ENCODE measurements around the gene CD109. TPM values are rescaled to one million over a fixed set of nuclear protein-coding genes. Genes with fewer than 3 reads are reported as not detected.

Gene CD109
- total and polyA plus RNA-seq, 7 experiments from 2014 or later: 0.20 to 12.3 (median 0.64) TPM

GRCh38 chr6:73811706-73812105 is 115.7 kb downstream of the CD109 start:
- Mint-ChIP-seq H3K27me3 (peaks cover 0 to under 1% (median 0%) of the 10 kb centered on the region in 5 donors), H3K27ac (no peak overlapping the region), H3K9me3 (no peaks in the 10 kb centered on the region), H3K4me3 (no peak overlapping the region), H3K4me1 (no peaks in the 10 kb centered on the region), H3K36me3 (peaks cover 0 to 12% (median 0%) of the 10 kb centered on the region in 5 donors)
- ChIA-PET POLR2A (no interaction called here), CTCF (no interaction called here)
- H3K27ac ChIP-seq (ENCODE audit: low read depth, low read length): no peak overlapping the region
- no peak for DNase-seq
- no peak for ATAC-seq
- H3K36me3 ChIP-seq (ENCODE audit: control insufficient read depth in 2 of 3, insufficient read depth in 3 of 3, low read length in 3 of 3): no peaks in the 10 kb centered on the region
- no peak overlapping the region for H3K4me3 ChIP-seq (ENCODE audit: low read length)
- H3K4me1 ChIP-seq (ENCODE audit: control insufficient read depth in 2 of 2, insufficient read depth in 2 of 2, low read length in 2 of 2): no peaks in the 10 kb centered on the region
- no peaks in the 10 kb centered on the region for H3K27me3 ChIP-seq (ENCODE audit: control insufficient read depth in 2 of 2, insufficient read depth in 2 of 2, low read length in 2 of 2)
- intact Hi-C loops (cut with micrococcal nuclease): no loop called here
- no peaks in the 10 kb centered on the region for H3K9me3 ChIP-seq (ENCODE audit: control insufficient read depth in 2 of 3, low read length in 3 of 3)

DNA sequence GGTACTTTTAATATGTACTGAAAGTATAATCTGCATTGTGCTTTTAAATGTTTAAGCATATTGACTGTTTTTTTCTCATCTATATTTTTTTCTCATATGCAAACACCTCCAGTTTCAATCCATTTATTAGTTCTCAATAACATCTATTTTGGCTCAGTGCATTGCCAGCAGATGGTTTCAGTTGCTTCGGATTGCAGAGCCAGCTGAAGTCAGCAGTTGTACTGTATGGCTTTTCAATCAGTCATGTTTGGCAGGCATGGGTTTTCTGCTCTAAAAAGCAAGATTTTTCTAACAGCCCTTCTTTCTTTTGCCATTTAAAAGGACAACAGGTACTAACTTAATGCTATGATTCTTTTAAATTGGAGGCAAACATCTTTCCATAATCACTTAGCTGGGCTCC is 121.2 kb downstream of the CD109 start:
- no peak overlapping the region for H3K4me3 ChIP-seq (ENCODE audit: low read length)
- H3K27ac Mint-ChIP-seq: no peak overlapping the region
- no peaks in the 10 kb centered on the region for H3K36me3 ChIP-seq (ENCODE audit: control insufficient read depth in 2 of 3, insufficient read depth in 3 of 3, low read length in 3 of 3)
- no peak for ATAC-seq
- peaks cover 0 to 10% (median 1%) of the 10 kb centered on the region in 11 donors for H3K9me3 Mint-ChIP-seq
- ChIA-PET CTCF (no interaction called here), POLR2A (no interaction called here)
- no peaks in the 10 kb centered on the region for H3K9me3 ChIP-seq (ENCODE audit: control insufficient read depth in 2 of 3, low read length in 3 of 3)
- H3K4me3 Mint-ChIP-seq: no peak overlapping the region
- H3K27me3 Mint-ChIP-seq: no peaks in the 10 kb centered on the region
- no peak overlapping the region for H3K27ac ChIP-seq (ENCODE audit: low read depth, low read length)
- H3K4me1 Mint-ChIP-seq: no peaks in the 10 kb centered on the region
- DNase-seq: no peak
- intact Hi-C loops (cut with micrococcal nuclease): no loop called here
- H3K4me1 ChIP-seq (ENCODE audit: control insufficient read depth in 2 of 2, insufficient read depth in 2 of 2, low read length in 2 of 2): no peaks in the 10 kb centered on the region
- no peaks in the 10 kb centered on the region for H3K27me3 ChIP-seq (ENCODE audit: control insufficient read depth in 2 of 2, insufficient read depth in 2 of 2, low read length in 2 of 2)
- H3K36me3 Mint-ChIP-seq: peaks cover 0 to 31% (median 4%) of the 10 kb centered on the region in 5 donors

DNA sequence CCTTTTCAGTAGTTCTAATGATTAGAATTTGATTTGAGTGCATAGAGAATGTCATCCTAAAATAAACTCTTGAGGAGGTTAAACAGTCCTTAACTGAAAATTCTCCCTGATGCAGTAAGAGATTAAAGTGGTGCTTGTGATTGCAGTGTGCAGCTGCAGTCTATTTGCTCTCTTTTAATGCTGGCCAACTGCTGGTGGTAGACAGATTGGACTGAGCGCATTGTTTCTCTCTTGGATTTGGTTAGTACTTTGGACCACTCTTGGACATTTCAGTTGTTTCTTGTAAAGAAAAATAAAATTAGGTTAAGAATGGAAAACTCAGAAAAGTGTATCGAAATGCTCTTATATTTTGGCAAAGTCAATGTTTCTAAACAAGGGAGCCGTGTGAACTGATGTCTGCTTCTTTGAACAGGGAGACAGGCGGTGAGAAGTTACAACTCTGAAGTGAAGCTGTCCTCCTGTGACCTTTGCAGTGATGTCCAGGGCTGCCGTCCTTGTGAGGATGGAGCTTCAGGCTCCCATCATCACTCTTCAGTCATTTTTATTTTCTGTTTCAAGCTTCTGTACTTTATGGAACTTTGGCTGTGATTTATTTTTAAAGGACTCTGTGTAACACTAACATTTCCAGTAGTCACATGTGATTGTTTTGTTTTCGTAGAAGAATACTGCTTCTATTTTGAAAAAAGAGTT is 127.2 kb downstream of the CD109 start:
- ChIA-PET POLR2A (no interaction called here), CTCF (no interaction called here)
- Mint-ChIP-seq H3K9me3 (peaks cover 0 to 10% (median 1%) of the 10 kb centered on the region in 11 donors), H3K27me3 (no peaks in the 10 kb centered on the region), H3K27ac (no peak overlapping the region), H3K4me3 (no peak overlapping the region), H3K36me3 (peaks cover 0 to 24% (median 4%) of the 10 kb centered on the region in 5 donors), H3K4me1 (no peaks in the 10 kb centered on the region)
- no peaks in the 10 kb centered on the region for H3K27me3 ChIP-seq (ENCODE audit: control insufficient read depth in 2 of 2, insufficient read depth in 2 of 2, low read length in 2 of 2)
- H3K4me3 ChIP-seq (ENCODE audit: low read length): no peak overlapping the region
- DNase-seq (no peak), ATAC-seq (no peak)
- H3K9me3 ChIP-seq (ENCODE audit: control insufficient read depth in 2 of 3, low read length in 3 of 3): no peaks in the 10 kb centered on the region
- no peaks in the 10 kb centered on the region for H3K4me1 ChIP-seq (ENCODE audit: control insufficient read depth in 2 of 2, insufficient read depth in 2 of 2, low read length in 2 of 2)
- H3K36me3 ChIP-seq (ENCODE audit: control insufficient read depth in 2 of 3, insufficient read depth in 3 of 3, low read length in 3 of 3): no peaks in the 10 kb centered on the region
- intact Hi-C loops (cut with micrococcal nuclease): no loop called here
- H3K27ac ChIP-seq (ENCODE audit: low read depth, low read length): no peak overlapping the region

- CTCF ChIA-PET: no interaction called here
- H3K9me3 Mint-ChIP-seq: peaks cover 0 to 10% (median 1%) of the 10 kb centered on the region in 11 donors
These were observed 127.8 kb downstream of the CD109 start for GRCh38 chr6:73823832-73824231.

GRCh38 chr6:73826571-73826970 is 130.6 kb downstream of the CD109 start:
- Mint-ChIP-seq H3K27ac (no peak overlapping the region), H3K4me1 (no peaks in the 10 kb centered on the region), H3K36me3 (peaks cover 0 to 3% (median 0%) of the 10 kb centered on the region in 5 donors), H3K27me3 (no peaks in the 10 kb centered on the region), H3K9me3 (peaks cover 0 to 1% (median 0%) of the 10 kb centered on the region in 11 donors), H3K4me3 (no peak overlapping the region)
- no peak overlapping the region for H3K27ac ChIP-seq (ENCODE audit: low read depth, low read length)
- no peaks in the 10 kb centered on the region for H3K9me3 ChIP-seq (ENCODE audit: control insufficient read depth in 2 of 3, low read length in 3 of 3)
- ATAC-seq (no peak), DNase-seq (no peak)
- CTCF ChIA-PET: no interaction called here
- no peak overlapping the region for H3K4me3 ChIP-seq (ENCODE audit: low read length)
- POLR2A ChIA-PET: no interaction called here
- H3K4me1 ChIP-seq (ENCODE audit: control insufficient read depth in 2 of 2, insufficient read depth in 2 of 2, low read length in 2 of 2): no peaks in the 10 kb centered on the region
- no peaks in the 10 kb centered on the region for H3K27me3 ChIP-seq (ENCODE audit: control insufficient read depth in 2 of 2, insufficient read depth in 2 of 2, low read length in 2 of 2)
- intact Hi-C loops (cut with micrococcal nuclease): no loop called here
- no peaks in the 10 kb centered on the region for H3K36me3 ChIP-seq (ENCODE audit: control insufficient read depth in 2 of 3, insufficient read depth in 3 of 3, low read length in 3 of 3)

More at GRCh38 chr6:73823832-73824231, 127.8 kb downstream of the CD109 start:
- Histone ChIP-seq H3K9me3 (ENCODE audit: control insufficient read depth in 2 of 3, low read length in 3 of 3) (no peaks in the 10 kb centered on the region), H3K4me1 (ENCODE audit: control insufficient read depth in 2 of 2, insufficient read depth in 2 of 2, low read length in 2 of 2) (no peaks in the 10 kb centered on the region), H3K27me3 (ENCODE audit: control insufficient read depth in 2 of 2, insufficient read depth in 2 of 2, low read length in 2 of 2) (no peaks in the 10 kb centered on the region), H3K36me3 (ENCODE audit: control insufficient read depth in 2 of 3, insufficient read depth in 3 of 3, low read length in 3 of 3) (no peaks in the 10 kb centered on the region), H3K27ac (ENCODE audit: low read depth, low read length) (no peak overlapping the region), H3K4me3 (ENCODE audit: low read length) (no peak overlapping the region)
- intact Hi-C loops (cut with micrococcal nuclease): no loop called here
- H3K4me3 Mint-ChIP-seq: no peak overlapping the region
- no peak for ATAC-seq
- H3K4me1 Mint-ChIP-seq: no peaks in the 10 kb centered on the region
- no peaks in the 10 kb centered on the region for H3K27me3 Mint-ChIP-seq
- H3K36me3 Mint-ChIP-seq: peaks cover 0 to 24% (median 4%) of the 10 kb centered on the region in 5 donors
- POLR2A ChIA-PET: no interaction called here
- DNase-seq: no peak
- H3K27ac Mint-ChIP-seq: no peak overlapping the region

GRCh38 chr6:73830119-73830518 is 134.1 kb downstream of the CD109 start:
- Histone ChIP-seq H3K36me3 (ENCODE audit: control insufficient read depth in 2 of 3, insufficient read depth in 3 of 3, low read length in 3 of 3) (no peaks in the 10 kb centered on the region), H3K27ac (ENCODE audit: low read depth, low read length) (no peak overlapping the region), H3K27me3 (ENCODE audit: control insufficient read depth in 2 of 2, insufficient read depth in 2 of 2, low read length in 2 of 2) (no peaks in the 10 kb centered on the region), H3K4me1 (ENCODE audit: control insufficient read depth in 2 of 2, insufficient read depth in 2 of 2, low read length in 2 of 2) (no peaks in the 10 kb centered on the region), H3K4me3 (ENCODE audit: low read length) (no peak overlapping the region), H3K9me3 (ENCODE audit: control insufficient read depth in 2 of 3, low read length in 3 of 3) (no peaks in the 10 kb centered on the region)
- Mint-ChIP-seq H3K4me3 (no peak overlapping the region), H3K9me3 (peaks cover 0 to 4% (median 0%) of the 10 kb centered on the region in 11 donors), H3K36me3 (peaks cover 0 to 2% (median 0%) of the 10 kb centered on the region in 5 donors), H3K27me3 (no peaks in the 10 kb centered on the region), H3K27ac (no peak overlapping the region), H3K4me1 (no peaks in the 10 kb centered on the region)
- ChIA-PET CTCF (no interaction called here), POLR2A (no interaction called here)
- DNase-seq (no peak), ATAC-seq (no peak)
- intact Hi-C loops (cut with micrococcal nuclease): no loop called here

- ATAC-seq (no peak), DNase-seq (no peak)
- ChIA-PET CTCF (no interaction called here), POLR2A (no interaction called here)
- Histone ChIP-seq H3K4me3 (ENCODE audit: low read length) (no peak overlapping the region), H3K27me3 (ENCODE audit: control insufficient read depth in 2 of 2, insufficient read depth in 2 of 2, low read length in 2 of 2) (no peaks in the 10 kb centered on the region), H3K27ac (ENCODE audit: low read depth, low read length) (no peak overlapping the region), H3K36me3 (ENCODE audit: control insufficient read depth in 2 of 3, insufficient read depth in 3 of 3, low read length in 3 of 3) (no peaks in the 10 kb centered on the region), H3K4me1 (ENCODE audit: control insufficient read depth in 2 of 2, insufficient read depth in 2 of 2, low read length in 2 of 2) (no peaks in the 10 kb centered on the region), H3K9me3 (ENCODE audit: control insufficient read depth in 2 of 3, low read length in 3 of 3) (no peaks in the 10 kb centered on the region)
- Mint-ChIP-seq H3K9me3 (peaks cover 0 to 4% (median 0%) of the 10 kb centered on the region in 11 donors), H3K27me3 (no peaks in the 10 kb centered on the region), H3K4me1 (no peaks in the 10 kb centered on the region), H3K36me3 (peaks cover 0 to 3% (median 0%) of the 10 kb centered on the region in 5 donors), H3K4me3 (no peak overlapping the region), H3K27ac (no peak overlapping the region)
- intact Hi-C loops (cut with micrococcal nuclease): no loop called here
These were observed 136.3 kb downstream of the CD109 start for GRCh38 chr6:73832313-73832712.

All from naive thymus-derived CD4-positive, alpha-beta T cell (primary cell).